SW480 (cell line): ENCODE measurements around the gene SLC25A53.
"Not testable (repeated sequence)": the region's sequence is repeated elsewhere in the genome, so short reads cannot be mapped to it uniquely, and the experiment has no call there.

Experiments
- DNase-seq: peaks from one replicate; pipeline ENCODE4 v3.0.0-alpha.2; 2016; ENCODE audit warnings: low spot score

The SLC25A53 gene

DNA sequence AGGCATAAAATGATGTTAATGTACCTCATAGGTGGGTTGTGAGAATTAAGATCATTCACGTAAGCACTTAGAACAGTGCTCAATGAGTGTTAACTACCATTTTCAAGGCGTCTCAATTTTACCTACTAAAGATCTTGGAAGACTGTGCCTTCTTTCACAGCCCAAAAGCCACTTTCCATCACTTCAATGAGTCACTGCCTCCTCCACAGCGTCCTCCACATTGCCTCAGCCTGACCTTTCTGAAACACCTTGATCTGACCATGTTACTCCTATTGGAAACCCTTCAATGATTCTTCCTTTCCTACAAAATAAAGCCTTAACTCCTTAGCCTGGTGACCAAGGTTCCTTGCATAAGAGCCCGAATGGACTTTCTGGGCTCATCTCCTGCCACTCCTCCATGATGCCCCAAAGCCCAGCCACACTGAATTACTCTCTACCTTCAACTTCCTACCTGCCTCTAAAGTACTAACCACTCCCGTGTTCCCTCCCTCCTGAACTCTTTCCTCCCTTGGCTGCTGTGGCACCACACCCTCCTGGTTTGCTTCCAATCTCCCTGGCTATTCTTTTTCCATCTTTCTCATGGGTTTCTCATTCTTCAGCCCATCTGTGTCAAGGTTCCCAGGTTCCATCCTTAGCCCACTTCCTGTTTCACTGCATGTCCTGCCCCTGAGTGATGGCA, 22.1 kb downstream of the SLC25A53 start:
- DNase-seq, result no peak

DNA sequence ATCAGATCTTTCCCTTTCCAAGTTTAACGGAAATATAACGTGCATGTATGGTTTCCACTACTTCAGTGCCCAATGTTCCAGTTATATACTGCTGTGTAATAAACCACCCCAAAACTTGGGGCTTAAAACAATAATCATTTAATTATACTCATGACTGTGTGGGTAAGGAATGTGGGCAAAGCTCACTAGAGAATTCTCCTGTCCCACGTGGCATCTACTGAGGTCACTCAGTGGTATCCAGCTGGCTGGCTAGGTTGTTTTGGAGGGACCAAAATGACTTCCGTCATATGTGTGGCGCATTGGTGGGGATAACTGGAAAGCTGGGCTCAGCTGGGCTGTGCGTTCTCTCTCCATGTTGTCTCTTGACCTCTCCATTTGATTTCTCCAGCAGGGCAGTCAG, 26.0 kb downstream of the SLC25A53 start:
- DNase-seq, result no peak

DNA sequence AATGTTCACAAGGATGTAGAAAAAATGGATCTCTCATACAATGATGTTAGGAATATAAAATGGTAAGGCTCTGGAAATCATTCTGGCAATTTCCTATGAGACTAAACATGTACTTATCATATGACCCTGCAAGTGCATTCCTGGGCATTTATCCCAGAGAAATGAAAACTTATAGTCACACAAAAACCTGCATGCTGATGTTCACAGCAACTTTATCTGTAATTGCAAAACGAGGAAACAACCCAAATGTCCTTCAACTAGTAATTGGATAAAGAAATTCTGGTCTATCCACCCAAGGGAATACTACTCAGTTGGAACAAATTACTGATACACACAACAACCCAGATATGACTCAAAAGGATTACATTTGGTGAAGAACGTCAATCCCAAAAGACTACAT, 30.0 kb downstream of the SLC25A53 start:
- no peak for DNase-seq

DNA sequence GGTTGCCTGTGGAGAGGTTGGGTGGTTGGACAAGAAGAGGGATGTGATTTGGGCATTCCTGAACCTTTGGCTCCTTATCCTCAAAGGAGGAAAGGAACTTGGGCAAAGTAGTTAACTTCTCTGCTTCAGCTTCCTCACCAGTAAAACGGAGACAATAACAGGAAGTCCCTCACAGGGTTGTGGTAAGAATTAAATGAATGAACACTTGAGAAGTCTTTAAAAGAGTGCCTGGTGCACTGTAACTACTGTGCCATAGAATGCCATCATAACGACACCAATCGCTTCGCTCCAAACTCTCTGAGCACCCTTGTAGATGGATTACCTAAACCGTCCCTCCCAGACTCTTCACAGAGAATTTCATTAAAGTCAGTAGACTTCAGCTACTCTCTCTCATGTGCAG, 34.0 kb downstream of the SLC25A53 start:
- no peak for DNase-seq

DNA sequence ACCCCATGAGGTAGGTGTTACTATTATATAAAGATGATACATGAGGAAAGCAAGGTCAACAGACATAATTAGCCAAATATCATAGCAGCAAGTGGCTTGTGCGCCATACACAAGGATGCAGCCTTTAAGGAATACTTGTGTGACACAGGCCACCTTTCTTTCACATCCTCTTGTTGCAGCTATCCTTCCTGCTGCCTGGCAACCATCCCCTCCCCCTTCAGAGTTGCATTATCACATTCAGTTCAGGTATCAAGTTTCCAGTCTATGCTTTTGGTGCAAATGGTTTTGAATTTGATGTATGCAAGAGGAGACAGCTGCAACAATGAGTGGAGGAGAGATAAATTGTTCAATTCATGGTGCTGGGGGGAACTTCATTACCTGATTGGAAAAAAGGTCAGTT, 38.0 kb downstream of the SLC25A53 start:
- no peak for DNase-seq

GRCh38 chrX:104117759-104118158, 39.0 kb downstream of the SLC25A53 start:
- no peak for DNase-seq

DNA sequence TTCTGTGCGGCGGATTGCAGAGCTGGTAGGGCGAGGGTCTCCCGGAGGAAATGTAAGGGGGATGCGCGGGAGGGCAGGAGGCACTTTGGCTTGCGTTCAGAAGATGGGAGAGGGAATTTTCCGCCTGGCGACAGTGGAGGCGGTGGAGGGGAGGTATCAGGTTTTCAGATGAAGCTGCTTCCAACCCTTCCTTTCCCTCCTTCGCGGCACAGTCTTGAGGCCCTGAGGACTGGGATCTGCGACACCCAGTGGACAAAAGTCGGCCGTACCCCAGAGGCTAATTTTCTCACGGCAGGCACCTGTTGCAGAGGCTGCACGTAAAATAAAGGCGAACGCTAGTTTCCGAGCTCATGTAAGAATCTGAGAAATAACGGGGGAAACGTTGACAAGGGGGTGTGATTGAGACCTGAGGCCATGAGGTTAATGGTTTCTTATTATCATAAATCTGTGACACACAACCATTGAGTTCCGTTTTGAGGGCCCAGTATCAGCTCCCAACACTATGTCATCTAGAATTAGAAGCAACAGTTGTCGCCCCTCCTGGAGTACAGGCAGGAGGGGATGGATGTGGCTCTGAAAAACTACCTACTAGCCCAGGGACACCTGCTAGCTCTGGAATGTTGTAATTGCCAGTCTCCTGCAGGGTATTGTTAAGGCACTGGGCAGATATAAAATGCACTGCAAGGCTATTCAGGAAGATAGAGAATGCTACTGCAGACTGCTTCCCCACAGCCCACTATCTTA, 43.4 kb downstream of the SLC25A53 start:
- peak; percentile 65 for DNase-seq

DNA sequence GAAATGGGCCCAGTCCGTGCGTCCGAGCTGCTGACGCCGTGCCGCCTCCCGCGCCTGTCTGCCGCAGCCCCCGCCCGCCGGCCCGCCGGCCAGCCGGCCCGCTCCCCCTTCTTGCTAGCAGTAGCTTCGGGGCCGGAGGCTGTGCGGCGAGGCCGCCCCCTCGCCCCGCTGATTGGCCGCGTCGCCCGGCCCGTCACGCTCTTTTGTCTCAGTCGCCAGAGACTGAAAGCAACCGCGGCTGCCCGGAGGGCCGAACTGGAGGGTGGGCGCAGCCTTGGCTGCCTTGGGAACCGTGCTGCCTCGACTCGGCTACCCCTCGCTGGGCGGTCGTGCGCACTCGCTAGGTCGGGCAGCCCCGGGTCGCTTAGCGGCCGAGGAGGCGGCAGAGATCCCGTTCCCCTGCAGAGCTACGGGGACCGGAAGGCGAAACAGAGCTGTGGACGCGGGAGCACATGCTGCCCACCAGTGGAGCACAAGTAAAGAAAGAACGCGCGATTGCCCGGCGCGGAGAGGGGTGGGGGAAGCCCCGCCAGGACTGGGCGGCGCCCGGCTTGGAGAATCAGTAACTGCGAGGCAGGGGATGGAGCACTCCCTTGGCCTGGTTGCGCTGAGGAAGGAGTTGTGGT, 44.4 kb downstream of the SLC25A53 start, which contains the start of gene ZCCHC18:
TSS of gene ZCCHC18 (plus strand) at position 198 of the 626 bp plus-strand sequence. CDS start 1,589 bp downstream, outside the sequence.
- DNase-seq, result peak; percentile 55

DNA sequence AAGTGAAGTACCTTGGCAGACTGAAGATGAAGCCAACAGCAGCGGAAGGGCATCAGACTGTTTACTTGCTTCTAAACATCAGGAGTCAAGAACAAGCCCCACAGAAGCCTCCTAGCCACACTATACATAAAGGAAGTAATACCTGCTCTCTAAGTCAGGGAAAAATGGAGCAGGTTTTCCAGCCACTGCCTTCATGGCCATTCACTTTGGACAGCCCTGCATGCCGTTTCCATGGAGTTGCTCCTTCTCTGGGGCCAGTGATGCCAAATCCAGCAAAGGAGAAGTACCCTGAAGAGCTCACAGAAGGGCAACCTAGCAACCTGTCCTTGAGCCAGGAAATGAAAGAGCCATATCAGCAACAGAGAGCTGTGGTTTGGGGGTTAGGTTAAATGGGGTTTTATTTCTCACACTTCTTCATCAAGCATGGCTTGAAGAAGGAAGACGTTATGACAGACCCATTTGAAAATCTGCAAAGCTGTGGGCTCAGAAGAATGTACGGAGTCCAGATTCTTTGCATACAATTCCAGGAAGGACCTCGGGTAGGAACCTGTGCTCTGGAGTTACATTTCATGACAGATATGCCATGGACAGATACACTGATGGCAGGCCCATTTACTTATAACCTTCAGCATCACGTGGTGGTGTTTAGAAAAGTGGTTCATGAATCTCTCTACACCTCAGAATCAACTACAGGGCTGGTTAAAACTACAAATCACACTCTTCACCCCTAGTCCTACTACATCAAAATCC, 46.1 kb downstream of the SLC25A53 start:
- not testable (repeated sequence) for DNase-seq

DNA sequence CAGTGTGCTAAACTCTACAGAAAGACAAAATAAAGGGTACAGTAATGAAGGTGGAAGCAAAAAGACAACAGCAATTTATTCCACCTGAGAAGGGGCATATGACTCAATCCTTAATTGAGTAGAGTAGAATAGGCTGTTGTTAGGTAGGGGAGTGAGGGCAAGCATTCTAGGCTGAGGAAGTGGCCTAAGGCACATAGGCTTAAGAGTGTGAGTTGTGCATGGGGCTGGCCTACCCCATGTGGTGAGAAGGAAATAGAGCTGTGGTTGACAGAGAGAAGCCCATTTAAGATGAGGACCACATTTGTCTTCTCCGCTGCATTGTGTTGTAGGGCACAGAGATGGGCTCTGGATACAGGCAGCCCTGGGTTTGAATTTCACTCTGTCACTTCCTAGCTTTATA, 47.9 kb downstream of the SLC25A53 start:
- no peak for DNase-seq

- DNase-seq, result no peak
These were observed 51.2 kb downstream of the SLC25A53 start for GRCh38 chrX:104105330-104106262.

DNA sequence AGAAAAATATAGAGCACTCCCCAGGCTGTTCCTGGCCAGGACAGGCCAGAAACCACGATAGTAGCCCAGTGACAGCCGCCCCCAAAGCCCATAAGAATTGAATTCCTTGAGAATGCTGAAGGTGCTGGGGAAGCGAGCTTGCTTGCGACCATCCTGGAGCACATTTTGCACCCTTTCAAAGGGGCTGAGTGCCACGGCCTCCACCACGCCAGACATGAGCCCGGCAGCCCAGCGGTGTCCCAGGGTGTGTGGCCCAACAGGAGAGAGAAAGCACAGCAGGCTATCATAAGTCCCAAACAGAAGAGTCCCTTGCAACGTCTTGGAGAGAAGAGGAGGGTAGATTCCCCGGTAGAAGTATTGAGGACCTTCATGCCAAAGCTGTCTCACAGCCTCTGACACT, 52.1 kb downstream of the SLC25A53 start:
- no peak for DNase-seq

GRCh38 chrX:104098919-104099318, 57.9 kb downstream of the SLC25A53 start:
- no peak for DNase-seq

DNA sequence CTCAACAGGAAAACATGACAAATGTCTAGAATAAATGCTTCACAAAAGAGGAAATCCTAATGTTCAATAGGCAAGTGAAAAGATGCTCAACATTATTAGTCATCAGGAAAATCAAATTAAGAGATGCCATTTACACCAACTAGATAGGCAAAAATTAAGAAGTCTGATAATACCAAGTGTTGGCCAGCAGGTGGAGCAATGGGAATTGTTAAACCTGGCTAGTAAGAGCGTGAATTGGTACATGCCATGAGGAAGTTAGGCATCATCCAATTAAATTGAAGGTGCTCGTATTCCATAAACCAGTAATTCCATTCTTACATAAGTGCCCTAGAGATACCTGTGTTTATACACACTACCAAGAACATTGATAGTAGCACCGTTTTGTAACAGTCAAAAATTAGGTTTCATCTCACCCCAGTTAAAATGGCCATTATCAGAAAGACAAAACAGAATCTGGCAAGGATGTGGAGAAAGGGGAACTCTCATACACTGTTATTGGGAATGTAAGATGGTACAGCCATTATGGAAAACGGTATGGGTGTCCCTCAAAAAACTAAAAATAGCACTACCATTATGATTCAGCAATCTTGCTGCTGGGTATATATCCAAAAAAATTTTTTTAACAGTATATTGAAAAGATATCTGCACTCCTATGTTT, 58.5 kb downstream of the SLC25A53 start:
- peak; percentile 73 for DNase-seq

GRCh38 chrX:104085919-104086318, 70.9 kb downstream of the SLC25A53 start:
- no peak for DNase-seq

GRCh38 chrX:104085477-104085876, 71.3 kb downstream of the SLC25A53 start:
- DNase-seq, result no peak

GRCh38 chrX:104084534-104085277, 72.1 kb downstream of the SLC25A53 start:
- no peak for DNase-seq

- DNase-seq, result no peak
These were observed 72.7 kb downstream of the SLC25A53 start for GRCh38 chrX:104084063-104084462.

DNA sequence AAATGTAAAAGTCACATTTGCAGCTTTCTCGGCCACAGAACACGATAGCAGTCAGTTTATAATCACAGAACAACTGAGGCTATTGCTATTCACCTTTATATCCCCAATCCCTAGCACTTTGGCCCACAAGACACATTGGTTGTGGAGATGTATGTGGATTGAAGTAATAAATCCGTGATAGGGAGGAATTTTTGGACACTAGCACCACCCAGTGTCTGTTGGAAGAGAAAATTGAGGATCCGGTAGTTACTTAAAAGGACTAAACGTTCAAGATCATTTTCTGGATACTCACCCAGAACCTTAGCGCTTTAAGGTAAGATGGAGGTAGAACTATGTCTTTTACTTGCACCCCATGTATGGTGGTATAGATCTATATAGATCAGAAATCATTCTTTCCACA, 79.0 kb downstream of the SLC25A53 start:
- not testable (repeated sequence) for DNase-seq
